Stimulated activated CD8-positive, alpha-beta memory T cell treated with anti-CD3 and anti-CD28 coated beads, Interleukin-4, amount 100 ng/mL, for 24 hours (primary cell): ENCODE data around the gene TREML1.
"Not testable (repeated sequence)": the region's sequence is repeated elsewhere in the genome, so short reads cannot be mapped to it uniquely, and the experiment has no call there.

Source experiments
- DNase-seq: peaks from one replicate; pipeline ENCODE4 v3.0.0-alpha.2; 2020; ENCODE audit warnings: low read depth

Gene TREML1

GRCh38 chr6:41147917-41148316 lies 6.2 kb downstream of the TREML1 start:
- DNase-seq, result no peak

GRCh38 chr6:41136911-41137310 lies 17.2 kb downstream of the TREML1 start:
- DNase-seq, result no peak

- DNase-seq, result no peak
Observed at GRCh38 chr6:41135062-41135832, 18.9 kb downstream of the TREML1 start.

GRCh38 chr6:41132254-41132653 lies 21.9 kb downstream of the TREML1 start:
- no peak for DNase-seq

GRCh38 chr6:41125282-41125681 lies 28.9 kb downstream of the TREML1 start:
- DNase-seq, result no peak

- no peak for DNase-seq
Observed at GRCh38 chr6:41122918-41123317, 31.2 kb downstream of the TREML1 start.

GRCh38 chr6:41122373-41122772 lies 31.8 kb downstream of the TREML1 start:
- no peak for DNase-seq

GRCh38 chr6:41120058-41120457 lies 34.1 kb downstream of the TREML1 start:
- DNase-seq, result no peak

- no peak for DNase-seq
Observed at GRCh38 chr6:41119508-41119907, 34.6 kb downstream of the TREML1 start.

- DNase-seq, result not testable (repeated sequence)
Observed at GRCh38 chr6:41115027-41115426, 39.1 kb downstream of the TREML1 start.

- no peak for DNase-seq
Observed at GRCh38 chr6:41111017-41111416, 43.1 kb downstream of the TREML1 start.

GRCh38 chr6:41103847-41104246 lies 50.3 kb downstream of the TREML1 start:
- no peak for DNase-seq

GRCh38 chr6:41100871-41101287 lies 53.3 kb downstream of the TREML1 start:
- no peak for DNase-seq
